Measurements from ENCODE around the gene CPAMD8.

The CPAMD8 gene

DNA sequence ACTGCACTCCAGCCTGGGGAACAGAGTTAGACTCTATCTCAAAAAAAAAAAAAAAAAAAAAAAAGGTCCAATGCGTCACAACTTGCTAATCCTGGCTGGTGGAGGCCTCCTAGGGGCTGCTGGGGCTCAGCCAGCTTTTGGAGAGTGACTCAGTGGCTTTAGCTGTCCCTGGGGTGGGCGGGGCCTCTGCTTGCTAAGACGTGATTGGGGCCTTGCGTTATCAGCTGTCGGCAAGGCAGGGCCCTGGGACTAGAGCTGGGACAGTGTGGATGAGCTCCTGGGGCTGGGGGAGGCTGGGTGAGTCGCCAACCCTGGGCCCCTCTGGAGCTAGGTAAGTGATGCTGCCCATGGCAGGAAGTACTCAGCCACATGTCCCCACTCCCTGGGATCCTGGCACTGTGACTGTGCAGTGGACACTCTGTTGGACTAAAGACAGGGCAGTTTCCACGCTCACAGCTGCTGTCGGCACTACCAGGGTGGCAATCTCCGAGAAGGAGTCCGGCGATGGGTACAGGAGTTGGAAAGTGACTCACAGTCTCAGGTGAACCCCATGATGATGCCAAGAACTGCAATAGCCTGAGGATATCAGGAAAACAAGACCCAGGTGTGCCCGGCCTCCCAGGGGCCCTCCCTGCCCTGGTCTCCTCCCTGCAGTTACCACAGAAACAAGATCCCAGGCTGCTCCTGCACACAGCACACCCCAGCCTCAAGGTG lies 105.6 kb downstream of the CPAMD8 start:
- DNase-seq (ENCODE audit: low spot score) = no peak

GRCh38 chr19:16919496-16919895 lies 107.1 kb downstream of the CPAMD8 start:
- DNase-seq (ENCODE audit: low spot score) = no peak

GRCh38 chr19:16917401-16917800 lies 109.2 kb downstream of the CPAMD8 start:
- no peak for DNase-seq (ENCODE audit: low spot score)

DNA sequence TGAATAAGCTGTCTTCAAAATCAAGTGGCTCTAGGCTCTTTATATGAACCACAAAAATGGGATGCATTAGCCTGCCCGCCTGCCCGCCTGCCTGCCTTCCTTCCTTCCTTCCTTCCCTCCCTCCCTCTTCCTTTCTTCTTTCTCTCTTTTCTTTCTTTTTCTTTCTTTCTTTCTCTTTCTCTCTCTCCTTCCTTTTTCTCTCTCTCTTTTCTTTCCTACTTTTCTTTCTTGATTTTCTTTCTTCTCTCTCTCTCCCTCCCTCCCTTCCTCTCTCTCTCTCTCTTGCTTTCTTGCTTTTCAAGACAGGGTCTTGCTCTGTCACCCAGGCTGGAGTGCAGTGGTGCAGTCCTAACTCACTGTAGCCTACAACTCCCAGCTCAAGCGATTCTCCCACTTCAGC lies 110.9 kb downstream of the CPAMD8 start:
- no peak for DNase-seq (ENCODE audit: low spot score)

GRCh38 chr19:16915135-16915534 lies 111.5 kb downstream of the CPAMD8 start:
- no peak for DNase-seq (ENCODE audit: low spot score)

GRCh38 chr19:16914421-16914820 lies 112.2 kb downstream of the CPAMD8 start:
- DNase-seq (ENCODE audit: low spot score) = no peak

DNA sequence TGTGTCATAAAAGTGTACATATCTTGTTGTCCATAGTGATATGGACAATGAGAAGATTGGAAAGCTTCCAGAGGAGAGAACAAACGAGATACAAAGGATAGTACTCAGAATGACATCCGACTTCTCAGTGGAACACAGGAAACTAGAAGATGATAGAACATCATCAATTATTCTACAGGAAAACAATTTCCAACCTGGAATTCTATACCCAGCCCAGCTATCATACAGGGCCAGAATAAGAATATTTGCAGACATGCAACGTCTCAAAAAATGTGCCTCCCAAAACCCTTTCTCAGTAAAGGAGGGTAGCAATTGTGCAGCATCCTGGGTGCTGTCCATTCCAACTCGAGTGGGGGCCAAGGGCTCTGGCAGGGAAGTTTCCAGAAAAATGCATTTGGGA lies 113.8 kb downstream of the CPAMD8 start:
- no peak for DNase-seq (ENCODE audit: low spot score)

DNA sequence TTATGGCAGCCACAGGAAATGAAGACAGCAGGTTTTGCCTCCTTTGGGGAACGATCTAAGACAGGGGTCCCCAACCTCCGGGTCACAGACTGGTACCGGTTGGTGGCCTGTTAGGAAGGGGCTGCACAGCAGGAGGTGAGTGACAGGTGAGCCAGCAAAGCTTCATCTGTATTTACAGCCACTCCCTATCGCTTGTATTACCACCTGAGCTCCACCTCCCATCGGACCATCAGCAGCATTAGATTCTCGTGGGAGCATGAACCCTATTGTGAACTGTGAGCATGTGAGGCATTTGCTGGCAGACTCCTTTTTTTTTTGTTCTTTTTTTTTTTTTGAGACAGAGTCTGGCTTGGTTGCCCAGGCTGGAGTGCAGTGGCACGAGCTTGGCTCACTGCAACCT lies 115.6 kb downstream of the CPAMD8 start:
- no peak for DNase-seq (ENCODE audit: low spot score)

GRCh38 chr19:16908759-16909158 lies 117.9 kb downstream of the CPAMD8 start:
- DNase-seq (ENCODE audit: low spot score) = no peak

DNA sequence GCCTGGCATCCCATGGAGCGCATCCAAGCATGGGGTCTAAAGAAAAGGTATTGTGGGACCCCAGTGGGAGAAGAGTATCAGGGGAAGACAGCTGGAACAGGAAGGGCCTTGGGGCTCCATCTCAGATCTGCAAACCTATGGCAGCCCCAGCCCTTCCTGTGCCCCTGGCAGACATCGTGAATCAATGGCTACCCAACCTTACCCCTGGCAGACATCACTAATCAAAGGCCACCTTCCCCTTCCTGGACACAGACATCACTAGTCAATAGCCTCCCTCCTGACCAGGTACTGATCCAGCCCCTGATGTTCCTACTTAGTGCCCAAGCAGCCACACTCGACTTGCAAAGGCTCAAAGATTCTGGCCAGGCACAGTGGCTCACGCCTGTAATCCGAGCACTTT lies 122.0 kb downstream of the CPAMD8 start:
- no peak for DNase-seq (ENCODE audit: low spot score)

GRCh38 chr19:16903347-16903746 lies 123.3 kb downstream of the CPAMD8 start:
- no peak for DNase-seq (ENCODE audit: low spot score)

- no peak for DNase-seq (ENCODE audit: low spot score)
Observed at GRCh38 chr19:16902545-16902944, 124.1 kb downstream of the CPAMD8 start.

- DNase-seq (ENCODE audit: low spot score) = no peak
Observed at GRCh38 chr19:16901491-16902175, 125.0 kb downstream of the CPAMD8 start.

DNA sequence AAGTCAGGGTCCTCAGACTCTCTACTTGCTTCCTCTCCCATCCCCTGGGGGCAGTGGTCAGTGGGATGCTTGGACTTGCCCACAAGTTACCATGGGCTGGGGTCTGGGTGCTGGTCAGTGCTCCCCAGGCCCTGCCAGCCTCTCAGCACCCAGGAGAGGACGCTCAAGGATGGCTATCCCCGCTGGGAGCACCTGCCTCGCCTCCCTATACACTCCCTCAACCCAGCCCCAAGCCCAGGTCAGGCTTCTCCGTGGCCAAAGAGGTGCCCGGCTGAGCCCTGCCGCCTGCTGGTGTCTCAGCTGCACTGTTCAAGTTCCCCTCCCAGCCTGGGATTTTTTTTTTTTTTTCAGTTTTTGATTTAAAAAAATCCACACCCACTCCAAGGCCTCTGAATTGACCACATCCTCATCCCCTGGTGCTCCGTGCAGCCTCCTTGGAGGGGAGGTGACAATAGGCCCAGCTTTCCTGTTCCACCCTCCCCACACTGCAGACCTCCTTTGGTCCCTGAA lies 127.0 kb downstream of the CPAMD8 start:
- DNase-seq (ENCODE audit: low spot score) = peak; percentile 74

- no peak for DNase-seq (ENCODE audit: low spot score)
Observed at GRCh38 chr19:16898361-16899015, 128.1 kb downstream of the CPAMD8 start.

GRCh38 chr19:16897856-16898161 lies 128.8 kb downstream of the CPAMD8 start:
- DNase-seq (ENCODE audit: low spot score) = no peak

DNA sequence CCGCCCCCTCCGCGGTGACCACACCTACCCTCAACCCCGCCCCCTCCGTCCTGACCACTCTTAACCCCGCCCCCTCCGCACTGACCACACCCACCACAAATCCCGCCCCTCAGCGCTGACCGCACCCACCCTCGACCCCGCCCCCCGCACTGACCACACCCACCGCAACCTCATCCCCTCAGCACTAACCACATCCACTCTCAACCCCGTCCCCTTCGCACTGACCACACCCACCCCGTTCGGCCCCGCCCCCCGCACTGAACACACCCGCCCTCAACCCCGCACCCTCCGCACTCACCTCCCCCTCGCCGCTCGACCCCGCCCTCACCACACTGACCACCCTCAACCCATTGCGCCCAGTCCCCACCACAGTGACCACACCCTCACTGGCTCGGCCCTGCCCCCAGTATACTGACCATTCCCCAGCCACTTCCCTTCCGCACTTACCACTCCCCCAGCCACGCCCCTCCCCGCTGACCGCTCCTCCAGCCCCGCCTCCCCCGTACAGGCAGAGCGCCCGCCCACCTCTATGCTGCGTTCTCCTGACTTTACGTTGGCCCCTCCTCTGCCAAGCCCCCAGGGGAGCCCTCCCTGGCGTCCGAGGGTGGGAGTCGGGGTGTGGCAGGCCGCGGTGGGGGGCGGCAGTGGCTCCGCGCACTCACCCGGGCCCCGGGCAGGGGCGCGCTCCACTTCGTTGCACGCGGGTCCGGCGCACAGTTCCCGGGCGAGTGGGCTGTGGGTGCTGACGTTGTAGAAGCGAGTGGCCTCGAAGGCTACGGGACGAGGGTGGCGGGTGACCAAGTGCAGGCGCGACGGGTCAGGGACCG lies 129.4 kb downstream of the CPAMD8 start:
- DNase-seq (ENCODE audit: low spot score) = peak; percentile 98

DNA sequence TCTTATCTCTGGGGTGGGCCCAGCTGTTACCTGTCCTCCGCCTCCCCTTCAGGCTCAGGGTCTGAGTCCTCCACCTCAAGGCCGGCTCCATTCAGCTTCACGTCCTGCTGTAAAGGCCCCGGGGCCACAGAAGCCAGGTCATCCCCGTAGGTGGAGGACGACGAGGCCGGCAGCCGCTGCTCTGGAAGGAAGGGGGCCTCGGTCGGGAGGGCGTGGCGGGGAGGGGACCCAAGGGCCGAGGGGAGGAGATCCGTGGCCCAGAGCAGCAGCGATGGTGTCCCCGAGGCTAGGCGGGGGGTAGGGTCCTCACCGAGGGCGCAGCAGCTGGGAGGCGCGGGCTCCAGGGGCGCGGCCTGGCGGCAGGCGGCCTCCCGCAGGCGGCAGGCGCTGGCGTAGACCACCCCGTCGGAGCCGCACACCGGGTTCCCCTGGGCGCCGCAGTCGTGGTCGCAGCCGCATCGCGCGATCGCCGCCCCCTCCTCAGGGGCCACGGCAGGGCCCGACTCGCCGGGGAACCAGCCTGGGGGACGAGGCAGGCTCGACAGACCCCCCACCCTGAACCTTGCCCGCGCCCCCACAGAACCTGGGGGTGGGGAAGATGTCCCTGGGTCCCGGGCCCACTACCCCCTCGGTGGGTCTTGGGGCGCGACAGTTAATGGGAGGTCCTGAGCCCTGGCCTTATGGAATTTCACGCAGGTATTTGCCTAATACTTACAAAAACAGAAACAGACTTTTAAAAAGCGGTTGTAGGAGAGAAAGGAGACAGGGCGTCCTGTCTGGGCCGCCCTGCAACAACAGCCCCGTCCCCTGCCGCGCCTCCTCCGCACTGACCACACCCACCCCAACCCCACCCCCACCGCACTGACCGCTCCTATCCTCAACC lies 130.2 kb downstream of the CPAMD8 start:
- DNase-seq (ENCODE audit: low spot score) = peak; percentile 72

- DNase-seq (ENCODE audit: low spot score) = peak; percentile 69
Observed at GRCh38 chr19:16895467-16896145, 131.0 kb downstream of the CPAMD8 start.

DNA sequence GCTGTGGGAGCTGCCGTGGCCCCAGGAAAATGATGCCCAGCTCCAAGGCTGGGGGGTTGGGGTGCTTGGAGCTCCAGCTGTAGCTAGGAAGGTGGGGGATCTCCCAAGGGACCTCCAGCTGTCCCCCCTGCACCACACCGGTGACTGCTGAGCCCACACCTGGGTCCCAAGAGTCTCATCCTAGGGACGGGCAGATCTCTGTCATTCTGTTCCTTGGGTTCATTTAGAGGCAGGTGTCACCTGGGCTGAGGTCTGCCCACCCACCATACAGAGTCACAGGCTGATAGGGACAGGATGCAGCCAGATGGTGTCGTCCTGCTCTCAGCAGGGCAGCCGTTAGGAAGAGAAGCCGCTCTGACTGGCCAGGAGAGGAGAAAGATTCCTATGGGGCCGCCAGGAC lies 132.5 kb downstream of the CPAMD8 start:
- DNase-seq (ENCODE audit: low spot score) = no peak

- no peak for DNase-seq (ENCODE audit: low spot score)
Observed at GRCh38 chr19:16893686-16893989, 133.0 kb downstream of the CPAMD8 start.
